H9 (cell line): ENCODE results near the gene LRRC74B. TPM values are rescaled to one million over a fixed set of nuclear protein-coding genes. Genes with fewer than 3 reads are reported as not detected.

Experiments
- DNase-seq: peaks from one replicate; pipeline ENCODE4 v3.0.0-alpha.2; 2017
- H2AFZ ChIP-seq: one replicate; pipeline ENCODE4 v1.6.1; 2013; ENCODE audit warnings: mild to moderate bottlenecking, low read length, control low read depth, moderate library complexity
- H2AK5ac ChIP-seq: 2 replicates; pipeline ENCODE4 v1.6.1; 2013; ENCODE audit warnings: low read length, control low read depth, mixed read lengths; ENCODE audit not compliant: insufficient read length
- H2BK120ac ChIP-seq: one replicate; pipeline ENCODE4 v1.6.1; 2013; ENCODE audit warnings: low read depth, mild to moderate bottlenecking, low read length, control low read depth, inconsistent platforms; ENCODE audit not compliant: poor library complexity, severe bottlenecking
- H2BK12ac ChIP-seq: 2 replicates; pipeline ENCODE4 v1.6.1; 2013; ENCODE audit warnings: low read length, control low read depth, mixed read lengths, low read depth; ENCODE audit not compliant: insufficient read length
- H2BK15ac ChIP-seq: 2 replicates; pipeline ENCODE4 v1.6.1; 2013; ENCODE audit warnings: low read depth, low read length, control low read depth
- H2BK20ac ChIP-seq: one replicate; pipeline ENCODE4 v1.6.1; 2013; ENCODE audit warnings: low read depth, mild to moderate bottlenecking, low read length, control low read depth, inconsistent platforms; ENCODE audit not compliant: poor library complexity, severe bottlenecking
- H2BK5ac ChIP-seq: 2 replicates; pipeline ENCODE4 v1.6.1; 2013; ENCODE audit warnings: low read length, control low read depth, mixed read lengths; ENCODE audit not compliant: insufficient read length
- H3K14ac ChIP-seq: 2 replicates; pipeline ENCODE4 v1.6.1; 2013; ENCODE audit warnings: low read length, control low read depth; ENCODE audit not compliant: insufficient read depth
- H3K18ac ChIP-seq: 2 replicates; pipeline ENCODE4 v1.6.1; 2013; ENCODE audit warnings: low read depth, mild to moderate bottlenecking, mixed read lengths, low read length, control low read depth; ENCODE audit not compliant: insufficient read length
- H3K23ac ChIP-seq: 2 replicates; pipeline ENCODE4 v1.6.1; 2013; ENCODE audit warnings: low read length, control low read depth, mixed read lengths, low read depth; ENCODE audit not compliant: insufficient read length
- H3K23me2 ChIP-seq: 2 replicates; pipeline ENCODE4 v1.6.1; 2013; ENCODE audit warnings: low read depth, mild to moderate bottlenecking, mixed read lengths, low read length, control low read depth; ENCODE audit not compliant: insufficient read length, poor library complexity, severe bottlenecking
- H3K27ac ChIP-seq: 2 replicates; pipeline ENCODE4 v1.5.1; 2013; ENCODE audit warnings: low read length, control low read depth, mixed read lengths, low read depth; ENCODE audit not compliant: insufficient read length
- H3K27me3 ChIP-seq: 2 replicates; pipeline ENCODE4 v1.6.1; 2013; ENCODE audit warnings: low read length, control low read depth, inconsistent platforms; ENCODE audit not compliant: insufficient read depth
- H3K4ac ChIP-seq: 2 replicates; pipeline ENCODE4 v1.6.1; 2013; ENCODE audit warnings: low read depth, mild to moderate bottlenecking, control low read depth, inconsistent platforms, low read length, moderate library complexity
- H3K4me1 ChIP-seq: 2 replicates; pipeline ENCODE4 v1.6.1; 2013; ENCODE audit warnings: low read length, control low read depth, inconsistent platforms; ENCODE audit not compliant: insufficient read depth
- H3K4me2 ChIP-seq: 2 replicates; pipeline ENCODE4 v1.6.1; 2013; ENCODE audit warnings: low read length, control low read depth, mixed read lengths; ENCODE audit not compliant: insufficient read length, insufficient read depth
- H3K56ac ChIP-seq: 2 replicates; pipeline ENCODE4 v1.6.1; 2013; ENCODE audit warnings: low read depth, mild to moderate bottlenecking, mixed read lengths, low read length, control low read depth; ENCODE audit not compliant: insufficient read length
- H3K79me1 ChIP-seq: 2 replicates; pipeline ENCODE4 v1.6.1; 2013; ENCODE audit warnings: low read depth, mild to moderate bottlenecking, moderate library complexity, low read length, control low read depth, inconsistent platforms; ENCODE audit not compliant: insufficient read depth, poor library complexity, severe bottlenecking
- H3K79me2 ChIP-seq: 2 replicates; pipeline ENCODE4 v1.6.1; 2013; ENCODE audit warnings: low read length, control low read depth, inconsistent platforms; ENCODE audit not compliant: insufficient read depth
- H3K9ac ChIP-seq: 2 replicates; pipeline ENCODE4 v1.6.1; 2013; ENCODE audit warnings: low read length, control low read depth, mixed read lengths; ENCODE audit not compliant: insufficient read length; ENCODE audit errors: extremely low read depth
- H3K9me3 ChIP-seq: one replicate; pipeline ENCODE4 v1.6.1; 2013; ENCODE audit warnings: low read depth, low read length, inconsistent platforms; ENCODE audit not compliant: control insufficient read depth
- H3T11ph ChIP-seq: one replicate; pipeline ENCODE4 v1.6.1; 2013; ENCODE audit warnings: mild to moderate bottlenecking, low read length, control low read depth, inconsistent platforms
- H4K20me1 ChIP-seq: one replicate; pipeline ENCODE4 v1.6.1; 2013; ENCODE audit not compliant: control insufficient read depth, insufficient read length, insufficient read depth
- H4K5ac ChIP-seq: 2 replicates; pipeline ENCODE4 v1.6.1; 2013; ENCODE audit warnings: low read depth, mild to moderate bottlenecking, mixed read lengths, low read length, control low read depth; ENCODE audit not compliant: insufficient read length
- H4K8ac ChIP-seq: replicated peaks from 2 replicates; pipeline ENCODE4 v1.6.1; 2013; ENCODE audit warnings: low read length, control low read depth, mixed read lengths, low read depth; ENCODE audit not compliant: insufficient read length
- H4K91ac ChIP-seq: 2 replicates; pipeline ENCODE4 v1.6.1; 2013; ENCODE audit warnings: low read depth, mild to moderate bottlenecking, moderate library complexity, mixed read lengths, low read length, control low read depth; ENCODE audit not compliant: insufficient read length
- H3K27ac Mint-ChIP-seq, 3 experiments: 2 replicates in 2 of 3; 3 replicates in 1 of 3; pipeline ENCODE4 v1.8.0; 2020 to 2021; ENCODE audit warnings: mixed read lengths in 3 of 3, mild to moderate bottlenecking in 1 of 3, moderate library complexity in 1 of 3
- H3K27me3 Mint-ChIP-seq: 2 replicates; pipeline ENCODE4 v1.8.0; 2021; ENCODE audit warnings: low read depth, mild to moderate bottlenecking, moderate library complexity, mixed read lengths
- H3K36me3 Mint-ChIP-seq, 3 experiments: 2 replicates in 2 of 3; 3 replicates in 1 of 3; pipeline ENCODE4 v1.8.0; 2020 to 2021; ENCODE audit warnings: low read depth in 3 of 3, mixed read lengths in 3 of 3; ENCODE audit not compliant: insufficient read depth in 1 of 3
- H3K4me1 Mint-ChIP-seq, 2 experiments: 2 replicates each; pipeline ENCODE4 v1.8.0; 2020; ENCODE audit warnings: mixed read lengths in 2 of 2
- H3K4me3 Mint-ChIP-seq, 2 experiments: 2 replicates in 1 of 2; 3 replicates in 1 of 2; pipeline ENCODE4 v1.8.0; 2020 to 2021; ENCODE audit warnings: mild to moderate bottlenecking in 2 of 2, mixed read lengths in 2 of 2, moderate library complexity in 1 of 2
- H3K9me3 Mint-ChIP-seq, 2 experiments: 2 replicates in 1 of 2; 3 replicates in 1 of 2; pipeline ENCODE4 v1.8.0; 2020; ENCODE audit warnings: mild to moderate bottlenecking in 2 of 2, mixed read lengths in 2 of 2, moderate library complexity in 1 of 2
- CTCF ChIP-seq: fragments of 200-600 bp; sonication (generic); conservative IDR thresholded peaks from 3 replicates; pipeline ENCODE4 v1.8.0; 2021; ENCODE audit warnings: antibody characterized with exemption, mild to moderate bottlenecking
- WGBS: extraction: QIAGEN DNeasy Blood & Tissue Kit; methylation state at CpG from one replicate; pipeline ENCODE4 v1.1.7; 2013; ENCODE audit warnings: missing lambda C conversion rate, low lambda C conversion rate, mixed read lengths; ENCODE audit not compliant: insufficient read length; ENCODE audit errors: extremely low coverage; 5-methylcytosine and 5-hydroxymethylcytosine counted together
- total RNA-seq: library from RNA; stranded (reverse); gene quantifications from 2 replicates; pipeline ENCODE4 v1.2.1, GENCODE V29; 2021

Gene LRRC74B
- total RNA-seq, 1 experiment from 2014 or later = not detected

- Histone ChIP-seq H3K9me3 (no peaks in the 10 kb centered on the region), H2AFZ (no peak within 1 kb of the TSS), H3K79me1 (no peaks in the 10 kb centered on the region), H3K23me2 (peaks cover 7% of the 10 kb centered on the region), H3K56ac (no peak within 1 kb of the TSS), H2BK20ac (no peak within 1 kb of the TSS), H3K4ac (no peak within 1 kb of the TSS), H3T11ph (no peak within 1 kb of the TSS), H3K27me3 (no peaks in the 10 kb centered on the region), H4K8ac (no peak within 1 kb of the TSS), H3K79me2 (no peaks in the 10 kb centered on the region), H2BK15ac (no peak within 1 kb of the TSS), H3K18ac (no peak within 1 kb of the TSS), H2BK12ac (no peak within 1 kb of the TSS), H4K91ac (no peak within 1 kb of the TSS), H3K9ac (no peak within 1 kb of the TSS), H3K4me1 (peaks cover 3% of the 10 kb centered on the region; the same call in 1 of the 2 replicates), H3K23ac (no peak within 1 kb of the TSS), H2AK5ac (no peak within 1 kb of the TSS), H3K14ac (0 out of 2 replicates have a peak within 1 kb of the TSS, but pooled peaks have one; percentile 20), H4K5ac (no peak within 1 kb of the TSS), H3K4me2 (peak within 1 kb of the TSS; percentile 39), H2BK120ac (no peak within 1 kb of the TSS), H3K27ac (no peak within 1 kb of the TSS), H4K20me1 (no peaks in the 10 kb centered on the region), H2BK5ac (no peak within 1 kb of the TSS)
- H3K27me3 Mint-ChIP-seq = peaks cover 54% of the 10 kb centered on the region
- H3K27ac Mint-ChIP-seq = peak within 1 kb of the TSS in 2 of 3 experiments; percentile 97; a peak in 4 of 7 replicates
- peaks cover 24 to 44% of the 10 kb centered on the region in 2 experiments for H3K4me1 Mint-ChIP-seq
- no CpG with 5 or more reads among the region's 12 CpGs for WGBS
- peaks cover 2 to 4% of the 10 kb centered on the region in 2 experiments; a peak in 3 of 5 replicates for H3K9me3 Mint-ChIP-seq
- peak; percentile 73 for DNase-seq
- no peaks in the 10 kb centered on the region for H3K36me3 Mint-ChIP-seq
- no peak for TF ChIP-seq CTCF
- H3K4me3 Mint-ChIP-seq = peak within 1 kb of the TSS; percentile 80 to 95
These were observed 30.9 kb upstream of the LRRC74B start, which contains the start of gene P2RX6 for GRCh38 chr22:21014726-21015465. TSS of gene P2RX6 (plus strand) at chr22:21015165. CDS start at chr22:21015175, 10 bp downstream.
